ENCODE measurements around the gene CRK. TPM values are rescaled to one million over a fixed set of nuclear protein-coding genes. Genes with fewer than 3 reads are reported as not detected.

CRK gene
- total RNA-seq, 1 experiment from 2014 or later: 72.3 TPM

- Mint-ChIP-seq H3K27ac (ENCODE audit: unreplicated experiment) (no peak overlapping the region), H3K9me3 (ENCODE audit: unreplicated experiment) (no peaks in the 10 kb centered on the region), H3K27me3 (ENCODE audit: insufficient read depth, unreplicated experiment) (no peaks in the 10 kb centered on the region), H3K36me3 (ENCODE audit: insufficient read depth, unreplicated experiment) (peaks cover 86% of the 10 kb centered on the region), H3K4me3 (ENCODE audit: unreplicated experiment) (no peak overlapping the region), H3K4me1 (ENCODE audit: low read depth, unreplicated experiment) (peaks cover 19% of the 10 kb centered on the region)
- CTCF ChIA-PET: interaction anchor here (0.6 kb wide), 1 partner anchor 44 kb away, joined by 7 read pairs; no protein-coding TSS in a partner anchor
- peaks cover 18% of the 10 kb centered on the region for H3K4me1 ChIP-seq
- H3K36me3 ChIP-seq (ENCODE audit: control insufficient read depth, insufficient read depth, low read length): peaks cover 6% of the 10 kb centered on the region
- H3K27me3 ChIP-seq (replicated peaks; ENCODE audit: control insufficient read depth, insufficient read depth, low read length): no peaks in the 10 kb centered on the region
- intact Hi-C loops (cut with micrococcal nuclease; ENCODE audit: unreplicated experiment): no loop called here
- no peak for DNase-seq
- BruUV-seq (replicated peaks): no TSS peak
- H3K9me3 ChIP-seq: peaks cover 2% of the 10 kb centered on the region; the same call in 1 of the 2 replicates
- POLR2A ChIA-PET: no interaction called here
- TF ChIP-seq CTCF (IDR thresholded peaks at IDR 0.05; ENCODE audit: insufficient read depth in 1 of 2, low read depth in 1 of 2, low read length in 1 of 2, severe bottlenecking in 1 of 2, unreplicated experiment in 1 of 2): no peak
- no peak overlapping the region for H3K4me3 ChIP-seq (ENCODE audit: low read depth, low read length)
Observed at GRCh38 chr17:1470755-1471462, 14.9 kb upstream of the CRK start.

GRCh38 chr17:1470071-1470754, 14.2 kb upstream of the CRK start:
- H3K27me3 ChIP-seq (replicated peaks; ENCODE audit: control insufficient read depth, insufficient read depth, low read length): no peaks in the 10 kb centered on the region
- ChIA-PET POLR2A (no interaction called here), CTCF (interaction anchor here (0.7 kb wide), 1 partner anchor 296 kb away, joined by 3 read pairs; no protein-coding TSS in a partner anchor)
- TF ChIP-seq CTCF (IDR thresholded peaks at IDR 0.05; ENCODE audit: insufficient read depth in 1 of 2, low read depth in 1 of 2, low read length in 1 of 2, severe bottlenecking in 1 of 2, unreplicated experiment in 1 of 2): no peak
- H3K4me1 Mint-ChIP-seq (ENCODE audit: low read depth, unreplicated experiment): peaks cover 19% of the 10 kb centered on the region
- H3K4me3 ChIP-seq (ENCODE audit: low read depth, low read length): no peak overlapping the region
- H3K36me3 Mint-ChIP-seq (ENCODE audit: insufficient read depth, unreplicated experiment): peaks cover 86% of the 10 kb centered on the region
- H3K9me3 Mint-ChIP-seq (ENCODE audit: unreplicated experiment): no peaks in the 10 kb centered on the region
- H3K4me3 Mint-ChIP-seq (ENCODE audit: unreplicated experiment): no peak overlapping the region
- intact Hi-C loops (cut with micrococcal nuclease; ENCODE audit: unreplicated experiment): no loop called here
- H3K27me3 Mint-ChIP-seq (ENCODE audit: insufficient read depth, unreplicated experiment): no peaks in the 10 kb centered on the region
- peaks cover 18% of the 10 kb centered on the region for H3K4me1 ChIP-seq
- peaks cover 2% of the 10 kb centered on the region; the same call in 1 of the 2 replicates for H3K9me3 ChIP-seq
- no TSS peak for BruUV-seq (replicated peaks)
- no peak for DNase-seq
- peaks cover 6% of the 10 kb centered on the region for H3K36me3 ChIP-seq (ENCODE audit: control insufficient read depth, insufficient read depth, low read length)
- H3K27ac Mint-ChIP-seq (ENCODE audit: unreplicated experiment): no peak overlapping the region

GRCh38 chr17:1469231-1469852, 13.3 kb upstream of the CRK start:
- POLR2A ChIA-PET: no interaction called here
- Mint-ChIP-seq H3K27me3 (ENCODE audit: insufficient read depth, unreplicated experiment) (no peaks in the 10 kb centered on the region), H3K4me1 (ENCODE audit: low read depth, unreplicated experiment) (peaks cover 19% of the 10 kb centered on the region), H3K9me3 (ENCODE audit: unreplicated experiment) (no peaks in the 10 kb centered on the region), H3K4me3 (ENCODE audit: unreplicated experiment) (no peak overlapping the region), H3K27ac (ENCODE audit: unreplicated experiment) (peak overlapping the region; percentile 60), H3K36me3 (ENCODE audit: insufficient read depth, unreplicated experiment) (peaks cover 91% of the 10 kb centered on the region)
- Histone ChIP-seq H3K36me3 (ENCODE audit: control insufficient read depth, insufficient read depth, low read length) (peaks cover 6% of the 10 kb centered on the region), H3K27me3 (replicated peaks; ENCODE audit: control insufficient read depth, insufficient read depth, low read length) (no peaks in the 10 kb centered on the region), H3K4me1 (peaks cover 18% of the 10 kb centered on the region), H3K4me3 (ENCODE audit: low read depth, low read length) (no peak overlapping the region), H3K9me3 (peaks cover 2% of the 10 kb centered on the region; the same call in 1 of the 2 replicates)
- no peak for DNase-seq
- CTCF ChIA-PET: interaction anchor here (0.7 kb wide), 1 partner anchor 295 kb away, joined by 3 read pairs; no protein-coding TSS in a partner anchor
- intact Hi-C loops (cut with micrococcal nuclease; ENCODE audit: unreplicated experiment): no loop called here
- no TSS peak for BruUV-seq (replicated peaks)
- TF ChIP-seq CTCF (IDR thresholded peaks at IDR 0.05; ENCODE audit: insufficient read depth in 1 of 2, low read depth in 1 of 2, low read length in 1 of 2, severe bottlenecking in 1 of 2, unreplicated experiment in 1 of 2): no peak

All from Caco-2 (cell line).